CD14-positive monocyte (primary cell): Measurements from ENCODE around the gene EPB41L4A. TPM values are rescaled to one million over a fixed set of nuclear protein-coding genes. Genes with fewer than 3 reads are reported as not detected.

Experiments
- DNase-seq, 3 donors: peaks; one replicate each; pipeline ENCODE4 v3.0.0-alpha.2; 2011 to 2022
- H2AFZ ChIP-seq: 2 replicates; pipeline ENCODE4 v1.6.0; 2012; ENCODE audit warnings: mild to moderate bottlenecking, low read depth, low read length, inconsistent platforms; ENCODE audit not compliant: insufficient read depth, poor library complexity, severe bottlenecking
- H3K27ac ChIP-seq, 2 donors: 1 replicate in 1 of 2; 2 replicates in 1 of 2; pipeline ENCODE4 v1.5.1; 2012 to 2013; ENCODE audit warnings: low read length in 2 of 2, control low read depth in 1 of 2, inconsistent platforms in 1 of 2, low read depth in 1 of 2, mild to moderate bottlenecking in 1 of 2
- H3K27me3 ChIP-seq, 2 donors: one replicate each; pipeline versions ENCODE4 v1.6.0 to v1.6.1; 2011 to 2013; ENCODE audit warnings: low read length in 2 of 2; ENCODE audit not compliant: control insufficient read depth in 2 of 2, insufficient read depth in 2 of 2
- H3K36me3 ChIP-seq, 2 donors: replicated peaks in 1 of 2; 1 replicate in 1 of 2; 2 replicates in 1 of 2; pipeline versions ENCODE4 v1.5.1 to v1.6.1; 2012 to 2013; ENCODE audit warnings: low read length in 2 of 2, control low read depth in 1 of 2, inconsistent platforms in 1 of 2, mild to moderate bottlenecking in 1 of 2; ENCODE audit not compliant: insufficient read depth in 2 of 2, control insufficient read depth in 1 of 2
- H3K4me1 ChIP-seq, 2 donors: 1 replicate in 1 of 2; 2 replicates in 1 of 2; pipeline versions ENCODE4 v1.5.1 to v1.6.1; 2012 to 2013; ENCODE audit warnings: low read length in 2 of 2, control low read depth in 1 of 2, inconsistent platforms in 1 of 2, mild to moderate bottlenecking in 1 of 2, moderate library complexity in 1 of 2; ENCODE audit not compliant: insufficient read depth in 2 of 2, control insufficient read depth in 1 of 2
- H3K4me2 ChIP-seq: replicated peaks from 2 replicates; pipeline ENCODE3; 2012; ENCODE audit warnings: low read length, moderate library complexity, mild to moderate bottlenecking; ENCODE audit not compliant: poor library complexity, severe bottlenecking; ENCODE audit errors: extremely low read depth
- H3K4me3 ChIP-seq, 3 experiments: fragments of 200-600 bp in 1 of 3; sonication (generic) in 1 of 3; replicated peaks in 1 of 3; 1 replicate in 2 of 3; 2 replicates in 1 of 3; pipeline ENCODE4 v1.5.1; 2011 to 2013; ENCODE audit warnings: low read length in 3 of 3, mild to moderate bottlenecking in 3 of 3, control low read depth in 2 of 3, low read depth in 2 of 3, inconsistent platforms in 1 of 3, moderate library complexity in 1 of 3
- H3K79me2 ChIP-seq: 2 replicates; pipeline ENCODE4 v1.6.0; 2012; ENCODE audit warnings: mild to moderate bottlenecking, control low read depth, inconsistent platforms, low read length, moderate library complexity; ENCODE audit not compliant: insufficient read depth
- H3K9ac ChIP-seq: 2 replicates; pipeline ENCODE4 v1.6.0; 2017; ENCODE audit warnings: low read length, mild to moderate bottlenecking; ENCODE audit not compliant: insufficient read depth, poor library complexity, severe bottlenecking
- H3K9me3 ChIP-seq, 2 donors: replicated peaks in 1 of 2; 1 replicate in 1 of 2; 2 replicates in 1 of 2; pipeline versions ENCODE4 v1.5.1 to v1.6.1; 2012 to 2013; ENCODE audit warnings: low read length in 2 of 2, control low read depth in 1 of 2; ENCODE audit not compliant: control insufficient read depth in 1 of 2, insufficient read depth in 1 of 2
- H4K20me1 ChIP-seq: 2 replicates; pipeline ENCODE4 v1.6.0; 2012; ENCODE audit warnings: mild to moderate bottlenecking, low read length, control low read depth, moderate library complexity; ENCODE audit not compliant: insufficient read depth
- H3K27ac Mint-ChIP-seq, 7 donors: one replicate each; pipeline ENCODE4 v1.8.0; 2020; ENCODE audit warnings: mild to moderate bottlenecking in 7 of 7, mixed read lengths in 7 of 7, moderate library complexity in 6 of 7, inconsistent platforms in 2 of 7
- H3K27me3 Mint-ChIP-seq, 3 donors: one replicate each; pipeline ENCODE4 v1.8.0; 2021 to 2022; ENCODE audit warnings: low read depth in 3 of 3, mild to moderate bottlenecking in 3 of 3, mixed read lengths in 3 of 3, moderate library complexity in 3 of 3, inconsistent platforms in 1 of 3
- H3K36me3 Mint-ChIP-seq, 2 donors: one replicate each; pipeline ENCODE4 v1.8.0; 2020; ENCODE audit warnings: mixed read lengths in 2 of 2, inconsistent platforms in 1 of 2, mild to moderate bottlenecking in 1 of 2
- H3K4me1 Mint-ChIP-seq: one replicate; pipeline ENCODE4 v1.8.0; 2020; ENCODE audit warnings: mild to moderate bottlenecking, mixed read lengths
- H3K4me3 Mint-ChIP-seq, 2 donors: one replicate each; pipeline ENCODE4 v1.8.0; 2020; ENCODE audit warnings: mild to moderate bottlenecking in 2 of 2, mixed read lengths in 2 of 2, moderate library complexity in 1 of 2
- H3K9me3 Mint-ChIP-seq, 7 donors: one replicate each; pipeline ENCODE4 v1.8.0; 2020 to 2022; ENCODE audit warnings: mixed read lengths in 7 of 7, mild to moderate bottlenecking in 6 of 7, moderate library complexity in 6 of 7, inconsistent platforms in 2 of 7
- WGBS: methylation state at CpG from one replicate; pipeline ENCODE4 v1.1.5; 2013; ENCODE audit warnings: missing lambda C conversion rate; ENCODE audit not compliant: insufficient coverage; 5-methylcytosine and 5-hydroxymethylcytosine counted together
- intact Hi-C, 2 donors: fragments of 100-400 bp; cut with micrococcal nuclease; formaldehyde crosslinking; loops; one replicate each; pipeline versions ENCODE4 v1.15.0 to v1.15.1; 2023
- polyA plus RNA-seq, 3 donors: library from polyadenylated mRNA; depleted of rRNA in 1 of 3; unstranded in 2 of 3; stranded (reverse) in 1 of 3; fragments of 300-500 nt in 2 of 3; fragments of >200 nt in 1 of 3; fragmentation: Illumina TruSeq in 2 of 3; gene quantifications; 1 replicate in 2 of 3; 2 replicates in 1 of 3; pipeline ENCODE4 v1.2.3, GENCODE V29; 2012 to 2021
- TF ChIP-seq, protein P1 (sequence below): fragments of 200-600 bp; IDR thresholded peaks from one replicate; pipeline ENCODE4 v1.8.0; 2022; ENCODE audit warnings: antibody characterized with exemption, mild to moderate bottlenecking

EPB41L4A gene
- polyA plus RNA-seq, 3 donors = 0.01 to 0.05 TPM; not detected in 1

DNA sequence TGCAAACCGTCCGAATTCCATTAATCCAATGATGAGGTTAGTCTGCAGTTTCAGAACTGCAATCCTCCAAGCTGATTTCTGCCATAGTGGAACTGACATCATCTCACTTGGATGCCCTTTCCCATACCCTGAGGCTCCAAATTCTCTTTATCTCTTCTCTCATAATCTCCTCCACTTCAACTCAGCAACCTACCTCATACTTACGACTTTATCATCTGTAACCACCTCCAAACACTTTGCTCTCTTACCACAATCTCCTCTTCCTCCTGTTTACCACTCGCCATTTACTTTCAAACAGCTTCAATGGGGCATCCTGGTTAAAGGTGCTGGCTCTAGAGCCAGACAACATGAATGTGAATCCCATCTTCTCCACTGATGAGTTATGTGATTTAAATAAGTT is 223.2 kb downstream of the EPB41L4A start:
- no peaks in the 10 kb centered on the region for H3K79me2 ChIP-seq
- H3K27me3 ChIP-seq = peaks cover 17 to 18% of the 10 kb centered on the region in 2 donors
- intact Hi-C loops = no loop called here
- H3K4me2 ChIP-seq = no peak overlapping the region
- no peaks in the 10 kb centered on the region for H4K20me1 ChIP-seq
- Mint-ChIP-seq H3K4me1 (peaks cover 5% of the 10 kb centered on the region), H3K27me3 (peaks cover 6 to 18% (median 11%) of the 10 kb centered on the region in 3 donors), H3K9me3 (peaks cover 0 to 1% (median 0%) of the 10 kb centered on the region in 7 donors), H3K36me3 (no peaks in the 10 kb centered on the region), H3K27ac (no peak overlapping the region), H3K4me3 (no peak overlapping the region)
- no peak overlapping the region for H3K27ac ChIP-seq
- H3K36me3 ChIP-seq = no peaks in the 10 kb centered on the region
- TF ChIP-seq, protein P1, sequence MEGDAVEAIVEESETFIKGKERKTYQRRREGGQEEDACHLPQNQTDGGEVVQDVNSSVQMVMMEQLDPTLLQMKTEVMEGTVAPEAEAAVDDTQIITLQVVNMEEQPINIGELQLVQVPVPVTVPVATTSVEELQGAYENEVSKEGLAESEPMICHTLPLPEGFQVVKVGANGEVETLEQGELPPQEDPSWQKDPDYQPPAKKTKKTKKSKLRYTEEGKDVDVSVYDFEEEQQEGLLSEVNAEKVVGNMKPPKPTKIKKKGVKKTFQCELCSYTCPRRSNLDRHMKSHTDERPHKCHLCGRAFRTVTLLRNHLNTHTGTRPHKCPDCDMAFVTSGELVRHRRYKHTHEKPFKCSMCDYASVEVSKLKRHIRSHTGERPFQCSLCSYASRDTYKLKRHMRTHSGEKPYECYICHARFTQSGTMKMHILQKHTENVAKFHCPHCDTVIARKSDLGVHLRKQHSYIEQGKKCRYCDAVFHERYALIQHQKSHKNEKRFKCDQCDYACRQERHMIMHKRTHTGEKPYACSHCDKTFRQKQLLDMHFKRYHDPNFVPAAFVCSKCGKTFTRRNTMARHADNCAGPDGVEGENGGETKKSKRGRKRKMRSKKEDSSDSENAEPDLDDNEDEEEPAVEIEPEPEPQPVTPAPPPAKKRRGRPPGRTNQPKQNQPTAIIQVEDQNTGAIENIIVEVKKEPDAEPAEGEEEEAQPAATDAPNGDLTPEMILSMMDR = no peak
- no peaks in the 10 kb centered on the region for H3K4me1 ChIP-seq
- no peak overlapping the region for H2AFZ ChIP-seq
- no peaks in the 10 kb centered on the region for H3K9me3 ChIP-seq
- no peak overlapping the region for H3K9ac ChIP-seq
- no peak overlapping the region for H3K4me3 ChIP-seq
- DNase-seq = no peak
- 96% methylated on average over 3 of the region's 4 CpGs for WGBS

DNA sequence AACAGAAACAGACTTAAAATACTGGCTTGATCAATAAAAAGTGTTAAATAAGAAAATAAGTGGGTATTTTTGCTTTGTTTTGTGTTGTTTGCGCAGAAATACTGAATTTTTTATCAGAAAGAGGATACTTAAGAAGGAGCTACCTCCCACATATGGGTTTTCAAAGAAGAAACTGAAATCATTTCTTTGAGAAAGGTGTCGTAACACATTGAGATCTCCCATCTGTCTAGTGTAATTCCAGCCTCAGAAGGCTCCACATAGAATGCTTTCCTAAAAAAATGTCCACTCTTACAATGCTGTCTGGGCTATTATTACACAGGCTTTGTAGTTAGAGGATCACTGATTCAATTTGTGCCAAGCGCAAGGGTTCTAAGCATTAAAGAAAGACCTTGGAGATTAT is 226.2 kb downstream of the EPB41L4A start:
- Mint-ChIP-seq H3K9me3 (peaks cover 0 to 1% (median 0%) of the 10 kb centered on the region in 7 donors), H3K27me3 (peaks cover 7 to 17% (median 11%) of the 10 kb centered on the region in 3 donors), H3K4me1 (peaks cover 14% of the 10 kb centered on the region), H3K36me3 (no peaks in the 10 kb centered on the region), H3K4me3 (no peak overlapping the region), H3K27ac (no peak overlapping the region)
- intact Hi-C loops = no loop called here
- Histone ChIP-seq H3K4me3 (no peak overlapping the region), H2AFZ (no peak overlapping the region), H3K27me3 (peaks cover 17 to 20% of the 10 kb centered on the region in 2 donors), H3K4me1 (peaks cover 10% of the 10 kb centered on the region in 2 donors), H4K20me1 (no peaks in the 10 kb centered on the region), H3K9ac (no peak overlapping the region), H3K9me3 (no peaks in the 10 kb centered on the region), H3K79me2 (no peaks in the 10 kb centered on the region), H3K27ac (no peak overlapping the region), H3K4me2 (no peak overlapping the region), H3K36me3 (no peaks in the 10 kb centered on the region)
- WGBS = no CpG with 5 or more reads among the region's 3 CpGs
- DNase-seq = no peak
- TF ChIP-seq, protein P1 = no peak
